ENCODE data around the gene ASAP3.

DNA sequence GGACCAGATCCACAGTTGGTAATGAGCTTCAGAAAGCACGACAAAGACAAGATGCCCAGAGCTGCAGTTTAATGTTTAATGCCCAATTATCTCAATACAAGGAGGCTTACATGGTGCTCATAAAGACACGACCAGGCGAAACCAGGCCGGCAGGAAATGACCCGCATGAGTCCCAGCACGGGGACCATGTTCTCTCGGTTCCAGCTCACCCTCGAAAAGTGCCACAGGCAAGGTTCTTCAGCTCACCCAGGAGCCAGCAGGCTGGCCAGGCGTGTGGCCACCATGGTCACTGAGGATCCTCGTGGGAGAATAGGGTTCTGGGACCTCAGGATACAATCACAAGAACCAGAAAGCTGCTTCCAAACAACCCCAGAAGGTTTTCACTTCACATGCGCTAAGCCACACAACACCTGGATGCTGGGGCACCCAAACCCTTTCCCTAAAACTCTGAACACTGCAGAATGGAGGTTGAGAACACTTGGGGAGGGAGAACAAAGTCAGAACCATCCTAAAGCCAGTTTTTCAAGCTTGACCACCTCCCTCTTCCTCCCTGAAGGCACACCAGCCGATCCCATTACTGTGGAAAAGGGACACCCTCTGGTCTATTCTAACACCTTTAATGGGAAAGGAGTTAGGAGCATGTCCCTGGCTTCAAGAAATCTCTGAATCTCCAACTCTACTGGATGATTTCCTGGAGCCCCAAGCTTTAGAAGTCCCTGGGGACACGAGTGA, 22.6 kb upstream of the ASAP3 start:
- TF ChIP-seq, protein P1, sequence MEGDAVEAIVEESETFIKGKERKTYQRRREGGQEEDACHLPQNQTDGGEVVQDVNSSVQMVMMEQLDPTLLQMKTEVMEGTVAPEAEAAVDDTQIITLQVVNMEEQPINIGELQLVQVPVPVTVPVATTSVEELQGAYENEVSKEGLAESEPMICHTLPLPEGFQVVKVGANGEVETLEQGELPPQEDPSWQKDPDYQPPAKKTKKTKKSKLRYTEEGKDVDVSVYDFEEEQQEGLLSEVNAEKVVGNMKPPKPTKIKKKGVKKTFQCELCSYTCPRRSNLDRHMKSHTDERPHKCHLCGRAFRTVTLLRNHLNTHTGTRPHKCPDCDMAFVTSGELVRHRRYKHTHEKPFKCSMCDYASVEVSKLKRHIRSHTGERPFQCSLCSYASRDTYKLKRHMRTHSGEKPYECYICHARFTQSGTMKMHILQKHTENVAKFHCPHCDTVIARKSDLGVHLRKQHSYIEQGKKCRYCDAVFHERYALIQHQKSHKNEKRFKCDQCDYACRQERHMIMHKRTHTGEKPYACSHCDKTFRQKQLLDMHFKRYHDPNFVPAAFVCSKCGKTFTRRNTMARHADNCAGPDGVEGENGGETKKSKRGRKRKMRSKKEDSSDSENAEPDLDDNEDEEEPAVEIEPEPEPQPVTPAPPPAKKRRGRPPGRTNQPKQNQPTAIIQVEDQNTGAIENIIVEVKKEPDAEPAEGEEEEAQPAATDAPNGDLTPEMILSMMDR (IDR thresholded peaks at IDR 0.05), result no peak
- no peak for TF ChIP-seq ZFX (IDR thresholded peaks at IDR 0.05; ENCODE audit: borderline replicate concordance)
